Esophagus squamous epithelium (tissue), 5 donors: Measurements from ENCODE around the gene FGF23. TPM values are rescaled to one million over a fixed set of nuclear protein-coding genes. Genes with fewer than 3 reads are reported as not detected.

Experiments used
- DNase-seq: peaks from one replicate; lab custom pipeline; 2025; lab: John Stamatoyannopoulos, UW
- H3K27ac ChIP-seq, 4 donors: fragments of 200-600 bp; sonication (generic); one replicate each; pipeline ENCODE4 v1.5.1; 2016 to 2019; ENCODE audit warnings: mild to moderate bottlenecking in 1 of 4
- H3K27me3 ChIP-seq, 4 donors: fragments of 200-600 bp; sonication (generic); 1 replicate in 3 of 4; 2 replicates in 1 of 4; pipeline versions ENCODE4 v1.5.1 to v1.6.0; 2017 to 2021; ENCODE audit warnings: antibody characterized with exemption in 1 of 4
- H3K36me3 ChIP-seq, 3 donors: fragments of 200-600 bp; sonication (generic); one replicate each; pipeline ENCODE4 v1.5.1; 2016 to 2019
- H3K4me1 ChIP-seq, 3 donors: fragments of 200-600 bp; sonication (generic); one replicate each; pipeline ENCODE4 v1.5.1; 2017 to 2019
- H3K4me3 ChIP-seq, 4 donors: fragments of 200-600 bp; sonication (generic); 1 replicate in 3 of 4; 2 replicates in 1 of 4; pipeline ENCODE4 v1.5.1; 2016 to 2019; ENCODE audit warnings: mild to moderate bottlenecking in 2 of 4, moderate library complexity in 1 of 4
- H3K9me3 ChIP-seq, 3 donors: fragments of 200-600 bp; sonication (generic); one replicate each; pipeline ENCODE4 v1.5.1; 2016 to 2019
- CTCF ChIP-seq, 6 experiments: fragments of 450-650 bp in 4 of 6; fragments of 200-600 bp in 2 of 6; sonication (generic) in 2 of 6; IDR thresholded peaks; one replicate each; pipeline ENCODE4 v1.5.1; 2016 to 2019; ENCODE audit warnings: antibody characterized with exemption in 6 of 6, mild to moderate bottlenecking in 4 of 6, moderate library complexity in 4 of 6
- POLR2A ChIP-seq, 4 donors: fragments of 450-650 bp; IDR thresholded peaks; one replicate each; pipeline ENCODE4 v1.6.1; 2017; ENCODE audit warnings: antibody characterized with exemption in 4 of 4, mild to moderate bottlenecking in 4 of 4, moderate library complexity in 3 of 4
- WGBS, 2 donors: methylation state at CpG; one replicate each; pipeline ENCODE4 v1.1.5; 2018; 5-methylcytosine and 5-hydroxymethylcytosine counted together
- intact Hi-C: fragments of 100-400 bp; cut with DNase I; formaldehyde crosslinking; loops from one replicate; pipeline ENCODE4 v1.15.0; 2022
- total RNA-seq, 4 donors: library from RNA; depleted of rRNA; stranded (reverse); fragments of >200 nt; gene quantifications; one replicate each; pipeline ENCODE4 v1.1.0, GENCODE V29; 2016
- donor health status: DM: yes; HTN: yes; CAD: no.

Gene FGF23
- total RNA-seq, 4 donors from 2014 or later, result not detected

GRCh38 chr12:4401117-4401516, 21.6 kb upstream of the FGF23 start:
- Histone ChIP-seq H3K27me3 (no peaks in the 10 kb centered on the region), H3K4me1 (no peaks in the 10 kb centered on the region), H3K9me3 (no peaks in the 10 kb centered on the region), H3K27ac (no peak overlapping the region), H3K36me3 (no peaks in the 10 kb centered on the region), H3K4me3 (no peak overlapping the region)
- intact Hi-C loops, result no loop called here
- WGBS, 2 donors, result 57% methylated on average over 3 of the region's 3 CpGs
- no peak for TF ChIP-seq CTCF (IDR thresholded peaks at IDR 0.05)
- no peak for TF ChIP-seq POLR2A (IDR thresholded peaks at IDR 0.05)
- DNase-seq, result no peak

GRCh38 chr12:4395818-4396217, 16.3 kb upstream of the FGF23 start:
- Histone ChIP-seq H3K9me3 (no peaks in the 10 kb centered on the region), H3K27me3 (peaks cover 0 to 17% (median 0%) of the 10 kb centered on the region in 4 donors), H3K36me3 (no peaks in the 10 kb centered on the region), H3K4me1 (no peaks in the 10 kb centered on the region), H3K4me3 (no peak overlapping the region), H3K27ac (no peak overlapping the region)
- intact Hi-C loops, result no loop called here
- no peak for DNase-seq
- TF ChIP-seq POLR2A (IDR thresholded peaks at IDR 0.05), result no peak
- TF ChIP-seq CTCF (IDR thresholded peaks at IDR 0.05), result no peak
- WGBS, 2 donors, result 57 to 76% methylated on average over 2 of the region's 2 CpGs

GRCh38 chr12:4393211-4393610, 13.7 kb upstream of the FGF23 start:
- no peaks in the 10 kb centered on the region for H3K36me3 ChIP-seq
- H3K27me3 ChIP-seq, result peaks cover 0 to 19% (median 0%) of the 10 kb centered on the region in 4 donors
- H3K9me3 ChIP-seq, result no peaks in the 10 kb centered on the region
- WGBS, 2 donors, result 68 to 76% methylated on average over 5 of the region's 5 CpGs
- no peak for TF ChIP-seq POLR2A (IDR thresholded peaks at IDR 0.05)
- TF ChIP-seq CTCF (IDR thresholded peaks at IDR 0.05), result no peak
- intact Hi-C loops, result no loop called here
- DNase-seq, result no peak
- H3K4me1 ChIP-seq, result no peaks in the 10 kb centered on the region
- no peak overlapping the region for H3K4me3 ChIP-seq
- H3K27ac ChIP-seq, result no peak overlapping the region

- Histone ChIP-seq H3K4me3 (no peak overlapping the region), H3K4me1 (no peaks in the 10 kb centered on the region), H3K9me3 (no peaks in the 10 kb centered on the region), H3K27me3 (peaks cover 0 to 19% (median 0%) of the 10 kb centered on the region in 4 donors), H3K27ac (no peak overlapping the region), H3K36me3 (no peaks in the 10 kb centered on the region)
- DNase-seq, result no peak
- 46 to 54% methylated on average over 2 to 12 of the region's 15 CpGs for WGBS, 2 donors
- intact Hi-C loops, result no loop called here
- TF ChIP-seq CTCF (IDR thresholded peaks at IDR 0.05) (no peak), POLR2A (IDR thresholded peaks at IDR 0.05) (no peak)
These were observed 12.8 kb upstream of the FGF23 start for GRCh38 chr12:4392223-4392742.

- Histone ChIP-seq H3K36me3 (no peaks in the 10 kb centered on the region), H3K27ac (no peak overlapping the region), H3K4me1 (no peaks in the 10 kb centered on the region), H3K9me3 (no peaks in the 10 kb centered on the region), H3K27me3 (peaks cover 0 to 15% (median 0%) of the 10 kb centered on the region in 4 donors), H3K4me3 (no peak overlapping the region)
- TF ChIP-seq POLR2A (IDR thresholded peaks at IDR 0.05) (no peak), CTCF (IDR thresholded peaks at IDR 0.05) (no peak)
- no peak for DNase-seq
- intact Hi-C loops, result no loop called here
- 13 to 74% methylated on average over 1 to 2 of the region's 2 CpGs for WGBS, 2 donors
These were observed 9.2 kb upstream of the FGF23 start for GRCh38 chr12:4388662-4389061.
